PC-3 (cell line): ENCODE measurements around the gene AQP6. TPM values are rescaled to one million over a fixed set of nuclear protein-coding genes. Genes with fewer than 3 reads are reported as not detected.

Experiments
- ATAC-seq: fragments of 200-7000 bp; cut with Tn5 transposase; 2 replicates; pipeline ENCODE4 v1.9.1; 2020; ENCODE audit warnings: mild to moderate bottlenecking, moderate library complexity
- BruUV-seq: library from RNA; stranded (reverse); fragments of 400-500 nt; replicated peaks from 2 replicates; lab custom pipeline; 2021; lab: Mats Ljungman, UMichigan
- CTCF ChIA-PET: fragments of 300-600 bp; sonication (Branson Sonifier 250); formaldehyde crosslinking; loops from one replicate; lab custom pipeline; 2022; ENCODE audit warnings: antibody characterized with exemption; lab: Charles Lee
- POLR2A ChIA-PET: fragments of 300-600 bp; sonication (Branson Sonifier 250); formaldehyde crosslinking; loops from one replicate; lab custom pipeline; 2022; ENCODE audit warnings: antibody characterized with exemption; ENCODE audit not compliant: unreplicated experiment; lab: Charles Lee
- DNase-seq: peaks from one replicate; pipeline ENCODE4 v3.0.0-alpha.2; 2015
- H2AFZ ChIP-seq: fragments of 300-600 bp; sonication (generic); 2 replicates; pipeline ENCODE4 v1.6.0; 2016; ENCODE audit warnings: antibody characterized with exemption, low read length
- H3F3A ChIP-seq: fragments of 300-600 bp; sonication (generic); one replicate; pipeline ENCODE4 v1.6.0; 2017; ENCODE audit warnings: antibody characterized with exemption, low read length, control low read depth, mild to moderate bottlenecking; ENCODE audit not compliant: unreplicated experiment
- H3K27ac ChIP-seq: fragments of 300-600 bp; sonication (generic); 2 replicates; pipeline ENCODE4 v1.5.1; 2016; ENCODE audit warnings: mild to moderate bottlenecking, low read length
- H3K27me3 ChIP-seq: fragments of 300-600 bp; sonication (generic); 2 replicates; pipeline ENCODE4 v1.6.1; 2016; ENCODE audit warnings: low read length, mixed read lengths
- H3K36me3 ChIP-seq: fragments of 300-600 bp; sonication (generic); 2 replicates; pipeline ENCODE4 v1.6.1; 2016; ENCODE audit warnings: low read depth, mixed run types, low read length, mixed read lengths
- H3K4me1 ChIP-seq: fragments of 300-600 bp; sonication (generic); 2 replicates; pipeline ENCODE4 v1.5.1; 2016; ENCODE audit warnings: low read length; ENCODE audit not compliant: insufficient read depth
- H3K4me2 ChIP-seq: fragments of 300-600 bp; sonication (generic); 2 replicates; pipeline ENCODE4 v1.6.0; 2016; ENCODE audit warnings: low read length
- H3K4me3 ChIP-seq: fragments of 300-600 bp; sonication (generic); 2 replicates; pipeline ENCODE4 v1.5.1; 2016; ENCODE audit warnings: mild to moderate bottlenecking, low read length, mixed read lengths
- H3K79me2 ChIP-seq: fragments of 300-600 bp; sonication (generic); 2 replicates; pipeline ENCODE4 v1.6.1; 2017; ENCODE audit warnings: low read length, mixed read lengths
- H3K9ac ChIP-seq: fragments of 300-600 bp; sonication (generic); 2 replicates; pipeline ENCODE4 v1.6.0; 2016; ENCODE audit warnings: mild to moderate bottlenecking, low read length
- H3K9me2 ChIP-seq: fragments of 300-600 bp; sonication (generic); replicated peaks from 2 replicates; pipeline ENCODE4 v1.6.1; 2016; ENCODE audit warnings: mixed run types, low read length, mixed read lengths
- H3K9me3 ChIP-seq: fragments of 300-600 bp; sonication (generic); 2 replicates; pipeline ENCODE4 v1.6.1; 2016; ENCODE audit warnings: low read length, mixed read lengths
- H4K20me1 ChIP-seq: fragments of 300-600 bp; sonication (generic); 2 replicates; pipeline ENCODE4 v1.6.1; 2016; ENCODE audit warnings: low read length, mixed read lengths
- CTCF ChIP-seq: fragments of 300-600 bp; sonication (generic); conservative IDR thresholded peaks from 2 replicates; pipeline ENCODE4 v1.5.1; 2017; ENCODE audit warnings: antibody characterized with exemption, low read depth, mild to moderate bottlenecking, low read length
- EZH2 ChIP-seq: fragments of 300-600 bp; sonication (generic); IDR thresholded peaks from one replicate; pipeline ENCODE4 v1.6.1; 2017; ENCODE audit warnings: antibody characterized with exemption, mild to moderate bottlenecking, low read length; ENCODE audit not compliant: unreplicated experiment
- EZH2phosphoT487 ChIP-seq: fragments of 300-600 bp; sonication (generic); IDR thresholded peaks from 2 replicates; pipeline ENCODE4 v1.6.1; 2018; ENCODE audit warnings: mild to moderate bottlenecking, antibody characterized with exemption, low read length, borderline replicate concordance
- intact Hi-C: fragments of 100-400 bp; cut with micrococcal nuclease; formaldehyde crosslinking; loops from 2 replicates; pipeline ENCODE4 v1.9.0; 2023
- total RNA-seq: library from RNA; depleted of rRNA; stranded (reverse); fragments of >200 nt; gene quantifications from 2 replicates; pipeline ENCODE4 v1.2.3, GENCODE V29; 2014

AQP6 gene
- total RNA-seq, 1 experiment from 2014 or later: not detected

GRCh38 chr12:49961111-49961922 lies 11.4 kb upstream of the AQP6 start, which contains the start of gene AQP5:
Gene AQP5, plus strand, starts transcription at chr12:49961872. Its CDS starts 146 bp downstream, at chr12:49962018.
- no peak within 1 kb of the TSS for H3K4me3 ChIP-seq
- H3F3A ChIP-seq: no peaks in the 10 kb centered on the region
- H3K27me3 ChIP-seq: no peaks in the 10 kb centered on the region
- peaks cover 28% of the 10 kb centered on the region for H3K4me1 ChIP-seq
- TF ChIP-seq EZH2 (no peak), EZH2phosphoT487 (no peak), CTCF (no peak)
- H3K9me3 ChIP-seq: no peaks in the 10 kb centered on the region
- H4K20me1 ChIP-seq: no peaks in the 10 kb centered on the region
- intact Hi-C loops: loop anchor here (10.0 kb wide), 2 partner anchors 97 to 187 kb away; no protein-coding TSS in a partner anchor
- H2AFZ ChIP-seq: no peak within 1 kb of the TSS
- H3K36me3 ChIP-seq: no peaks in the 10 kb centered on the region
- no peak for ATAC-seq
- H3K9me2 ChIP-seq: no peaks in the 10 kb centered on the region
- H3K27ac ChIP-seq: no peak within 1 kb of the TSS
- H3K9ac ChIP-seq: no peak within 1 kb of the TSS
- BruUV-seq: no TSS peak
- no peaks in the 10 kb centered on the region for H3K79me2 ChIP-seq
- peak within 1 kb of the TSS; percentile 61 for H3K4me2 ChIP-seq
- POLR2A ChIA-PET: no interaction called here
- CTCF ChIA-PET: no interaction called here
- DNase-seq: no peak

DNA sequence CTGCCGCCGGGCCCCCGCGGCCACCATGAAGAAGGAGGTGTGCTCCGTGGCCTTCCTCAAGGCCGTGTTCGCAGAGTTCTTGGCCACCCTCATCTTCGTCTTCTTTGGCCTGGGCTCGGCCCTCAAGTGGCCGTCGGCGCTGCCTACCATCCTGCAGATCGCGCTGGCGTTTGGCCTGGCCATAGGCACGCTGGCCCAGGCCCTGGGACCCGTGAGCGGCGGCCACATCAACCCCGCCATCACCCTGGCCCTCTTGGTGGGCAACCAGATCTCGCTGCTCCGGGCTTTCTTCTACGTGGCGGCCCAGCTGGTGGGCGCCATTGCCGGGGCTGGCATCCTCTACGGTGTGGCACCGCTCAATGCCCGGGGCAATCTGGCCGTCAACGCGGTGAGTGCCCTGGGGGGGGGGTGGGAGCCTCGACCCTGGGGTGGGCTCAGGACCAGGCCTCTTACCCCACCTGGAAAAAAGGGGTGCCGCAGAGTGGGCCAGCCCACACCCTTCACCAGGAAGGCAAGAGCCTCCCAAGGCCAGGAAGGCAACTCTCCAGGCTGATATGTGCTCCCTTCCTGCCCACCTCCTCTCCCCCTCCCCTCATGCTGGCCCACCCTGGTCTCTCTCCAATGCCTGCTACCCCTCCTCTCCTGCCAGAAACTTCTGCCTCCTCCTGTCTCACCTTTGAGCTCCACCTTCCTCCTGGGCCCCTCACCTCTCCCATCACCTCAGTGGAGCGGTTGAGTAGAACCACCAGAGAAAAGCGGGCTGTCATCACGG lies 10.6 kb upstream of the AQP6 start:
- TF ChIP-seq CTCF (no peak), EZH2phosphoT487 (no peak), EZH2 (no peak)
- ATAC-seq: no peak
- ChIA-PET POLR2A (no interaction called here), CTCF (interaction anchor here (1.0 to 1.8 kb wide), 2 partner anchors 17 to 108 kb away, joined by 3 to 4 read pairs; no protein-coding TSS in a partner anchor)
- no TSS peak for BruUV-seq
- H3K9me2 ChIP-seq: no peaks in the 10 kb centered on the region
- no peak overlapping the region for H3K9ac ChIP-seq
- H3K4me3 ChIP-seq: no peak overlapping the region
- H3K4me1 ChIP-seq: peaks cover 29% of the 10 kb centered on the region
- no peak overlapping the region for H3K27ac ChIP-seq
- H2AFZ ChIP-seq: no peak overlapping the region
- DNase-seq: no peak
- H3K36me3 ChIP-seq: no peaks in the 10 kb centered on the region
- H3K9me3 ChIP-seq: no peaks in the 10 kb centered on the region
- no peaks in the 10 kb centered on the region for H3K27me3 ChIP-seq
- intact Hi-C loops: loop anchor here (10.0 kb wide), 2 partner anchors 97 to 187 kb away; no protein-coding TSS in a partner anchor
- H3K79me2 ChIP-seq: no peaks in the 10 kb centered on the region
- no peaks in the 10 kb centered on the region for H4K20me1 ChIP-seq
- peak overlapping the region; percentile 61 for H3K4me2 ChIP-seq
- H3F3A ChIP-seq: no peaks in the 10 kb centered on the region
